HCT116 (cell line): Measurements from ENCODE around the gene AFP. TPM values are rescaled to one million over a fixed set of nuclear protein-coding genes. Genes with fewer than 3 reads are reported as not detected.
"Not testable (repeated sequence)": the region's sequence is repeated elsewhere in the genome, so short reads cannot be mapped to it uniquely, and the experiment has no call there.

Experiments
- ATAC-seq: fragments of 200-7000 bp; cut with Tn5 transposase; 2 replicates; pipeline ENCODE4 v1.9.1; 2020; ENCODE audit warnings: mild to moderate bottlenecking, moderate library complexity
- BruUV-seq: library from RNA; stranded (reverse); fragments of 400-500 nt; replicated peaks from 2 replicates; lab custom pipeline; 2021; lab: Mats Ljungman, UMichigan
- CTCF ChIA-PET: fragments of 300-600 bp; sonication (Branson Sonifier 250); formaldehyde crosslinking; loops from one replicate; lab custom pipeline; 2021; ENCODE audit warnings: antibody characterized with exemption; lab: Charles Lee
- POLR2A ChIA-PET: fragments of 300-600, 350-600 bp; sonication (Branson Sonifier 250); formaldehyde crosslinking; loops from one replicate; lab custom pipeline; 2021; ENCODE audit warnings: antibody characterized with exemption; lab: Charles Lee
- RAD21 ChIA-PET, 2 experiments: fragments of 300-600 bp; sonication (Branson Sonifier 250); formaldehyde crosslinking; loops; one replicate each; lab custom pipeline; 2023; ENCODE audit warnings: low total read pairs in 2 of 2; ENCODE audit not compliant: uncharacterized antibody in 2 of 2, unreplicated experiment in 2 of 2, low non-redundant PET in 1 of 2; lab: Charles Lee
- DNase-seq: peaks from one replicate; pipeline ENCODE4 v3.0.0-alpha.2; 2010; ENCODE audit warnings: low read depth, low spot score
- H2AFZ ChIP-seq: fragments of 200-600 bp; shearing (Covaris generic), sonication (generic); 2 replicates; pipeline ENCODE4 v1.6.1; 2017; ENCODE audit warnings: low read depth, mixed run types, mixed read lengths, antibody characterized with exemption, low read length; ENCODE audit not compliant: poor library complexity, severe bottlenecking
- H3K27ac ChIP-seq: 2 replicates; pipeline ENCODE4 v1.5.1; 2012; ENCODE audit warnings: low read depth, low read length
- H3K27me3 ChIP-seq: fragments of 200-600 bp; sonication (generic); 2 replicates; pipeline ENCODE4 v1.6.1; 2016; ENCODE audit warnings: mixed run types, low read length, mixed read lengths; ENCODE audit not compliant: insufficient read depth
- H3K36me3 ChIP-seq, 2 experiments: fragments of 200-500 bp in 1 of 2; fragments of 200-600 bp in 1 of 2; sonication (Bioruptor generic) in 1 of 2; sonication (generic) in 1 of 2; 2 replicates each; pipeline versions ENCODE4 v1.5.1 to v1.6.1; 2014 to 2016; ENCODE audit warnings: low read length in 2 of 2, inconsistent platforms in 1 of 2, mixed read lengths in 1 of 2, mixed run types in 1 of 2; ENCODE audit not compliant: insufficient read depth in 2 of 2, control insufficient read depth in 1 of 2
- H3K4me1 ChIP-seq, 2 experiments: fragments of 200-600 bp in 1 of 2; sonication (generic) in 1 of 2; 2 replicates each; pipeline versions ENCODE4 v1.5.1 to v1.6.1; 2012 to 2017; ENCODE audit warnings: low read length in 2 of 2, inconsistent platforms in 1 of 2, mild to moderate bottlenecking in 1 of 2, mixed read lengths in 1 of 2, mixed run types in 1 of 2, moderate library complexity in 1 of 2; ENCODE audit not compliant: insufficient read depth in 2 of 2, control insufficient read depth in 1 of 2
- H3K4me2 ChIP-seq: fragments of 200-600 bp; sonication (generic); 2 replicates; pipeline ENCODE4 v1.6.1; 2017; ENCODE audit warnings: mixed run types, low read length, mixed read lengths
- H3K4me3 ChIP-seq, 2 experiments: fragments of 200-600 bp in 1 of 2; sonication (generic) in 1 of 2; replicated peaks in 1 of 2; 2 replicates each; pipeline ENCODE4 v1.5.1; 2011 to 2016; ENCODE audit warnings: low read length in 2 of 2, control low read depth in 1 of 2, low read depth in 1 of 2, mild to moderate bottlenecking in 1 of 2, mixed read lengths in 1 of 2, mixed run types in 1 of 2
- H3K79me2 ChIP-seq: fragments of 200-600 bp; sonication (generic); 2 replicates; pipeline ENCODE4 v1.6.1; 2017; ENCODE audit warnings: mild to moderate bottlenecking, mixed run types, low read length, moderate library complexity, mixed read lengths; ENCODE audit not compliant: insufficient read depth
- H3K9ac ChIP-seq: fragments of 200-600 bp; sonication (generic); 2 replicates; pipeline ENCODE4 v1.6.1; 2016; ENCODE audit warnings: low read length, mixed read lengths
- H3K9me2 ChIP-seq: fragments of 200-600 bp; sonication (generic), shearing (Covaris generic); 2 replicates; pipeline ENCODE4 v1.6.1; 2017; ENCODE audit warnings: mixed run types, mild to moderate bottlenecking, moderate library complexity; ENCODE audit not compliant: insufficient read depth
- H3K9me3 ChIP-seq, 2 experiments: fragments of 200-500 bp in 1 of 2; fragments of 200-600 bp in 1 of 2; sonication (Bioruptor generic) in 1 of 2; sonication (generic) in 1 of 2; 2 replicates each; pipeline ENCODE4 v1.6.1; 2014 to 2017; ENCODE audit warnings: low read length in 2 of 2, mixed read lengths in 2 of 2, inconsistent platforms in 1 of 2, low read depth in 1 of 2, mild to moderate bottlenecking in 1 of 2, mixed run types in 1 of 2, moderate library complexity in 1 of 2; ENCODE audit not compliant: control insufficient read depth in 1 of 2, insufficient read depth in 1 of 2
- H4K20me1 ChIP-seq: fragments of 200-600 bp; sonication (generic), shearing (Covaris generic); 2 replicates; pipeline ENCODE4 v1.6.1; 2017; ENCODE audit warnings: mixed run types, mild to moderate bottlenecking, moderate library complexity; ENCODE audit not compliant: insufficient read depth
- ELF1 ChIP-seq: IDR thresholded peaks from 2 replicates; pipeline ENCODE4 v1.6.1; 2012; ENCODE audit warnings: low read depth, borderline replicate concordance
- YY1 ChIP-seq: IDR thresholded peaks from 2 replicates; pipeline ENCODE4 v1.6.1; 2011; ENCODE audit warnings: low read length, low read depth, moderate library complexity, mild to moderate bottlenecking; ENCODE audit not compliant: insufficient replicate concordance; ENCODE audit errors: extremely low read depth
- intact Hi-C: fragments of 100-400 bp; cut with micrococcal nuclease; formaldehyde crosslinking; loops from 2 replicates; pipeline ENCODE4 v1.10.0; 2022
- total RNA-seq: library from RNA; stranded (reverse); gene quantifications from one replicate; pipeline ENCODE4 v1.2.1, GENCODE V29; 2021; ENCODE audit not compliant: unreplicated experiment
- TF ChIP-seq, protein P1 (sequence below): IDR thresholded peaks from 2 replicates; pipeline ENCODE4 v1.6.1; 2012

The AFP gene
- total RNA-seq, 1 experiment from 2014 or later, result 1.6 TPM

DNA sequence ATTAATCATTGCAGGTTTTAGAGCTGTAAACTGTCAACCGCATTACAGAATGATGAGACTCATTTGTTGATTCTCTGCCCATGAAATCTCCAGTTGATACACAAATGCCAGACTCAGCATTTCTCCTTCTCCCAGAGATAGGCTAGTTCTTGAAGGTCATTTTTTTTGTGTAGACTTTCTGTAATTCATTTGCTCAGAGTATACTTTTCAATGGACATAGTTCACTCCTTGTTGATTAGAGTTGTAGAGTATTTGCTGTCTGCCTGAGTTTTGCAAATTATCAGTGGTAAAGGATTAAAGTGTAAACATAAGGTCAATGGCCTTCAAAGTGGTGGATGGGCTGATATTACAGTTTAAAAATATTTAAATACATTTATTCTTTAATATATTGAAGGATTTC, 47.1 kb upstream of the AFP start:
- Histone ChIP-seq H3K27me3 (no peaks in the 10 kb centered on the region), H3K4me2 (no peak overlapping the region), H3K36me3 (no peaks in the 10 kb centered on the region), H3K27ac (no peak overlapping the region), H3K9me3 (no peaks in the 10 kb centered on the region), H3K79me2 (no peaks in the 10 kb centered on the region), H3K9me2 (no peaks in the 10 kb centered on the region), H3K4me1 (no peaks in the 10 kb centered on the region), H3K4me3 (no peak overlapping the region), H3K9ac (no peak overlapping the region), H4K20me1 (no peaks in the 10 kb centered on the region), H2AFZ (no peak overlapping the region)
- ChIA-PET POLR2A (no interaction called here), CTCF (no interaction called here), RAD21 (no interaction called here)
- ATAC-seq (no peak), DNase-seq (no peak)
- TF ChIP-seq YY1 (no peak), ELF1 (no peak)
- TF ChIP-seq, protein P1, sequence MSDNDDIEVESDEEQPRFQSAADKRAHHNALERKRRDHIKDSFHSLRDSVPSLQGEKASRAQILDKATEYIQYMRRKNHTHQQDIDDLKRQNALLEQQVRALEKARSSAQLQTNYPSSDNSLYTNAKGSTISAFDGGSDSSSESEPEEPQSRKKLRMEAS, result no peak
- intact Hi-C loops, result no loop called here
- BruUV-seq, result no TSS peak

DNA sequence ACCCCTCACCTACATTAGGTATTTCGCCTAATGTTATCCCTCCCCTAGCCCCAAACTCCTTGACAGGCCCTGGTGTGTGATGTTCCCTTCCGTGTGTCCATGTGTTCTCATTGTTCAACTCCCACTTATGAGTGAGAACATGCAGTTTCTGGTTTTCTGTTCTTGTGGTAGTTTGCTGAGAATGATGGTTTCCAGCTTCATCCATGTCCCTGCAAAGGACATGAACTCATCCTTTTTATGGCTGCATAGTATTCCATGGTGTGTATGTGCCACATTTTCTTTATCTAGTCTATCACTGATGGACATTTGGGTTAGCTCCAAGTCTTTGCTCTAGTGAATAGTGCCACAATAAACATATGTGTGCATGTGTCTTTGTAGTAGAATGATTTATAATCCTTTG, 46.4 kb upstream of the AFP start:
- intact Hi-C loops, H3K9me2 ChIP-seq, H3K79me2 ChIP-seq, H3K9ac ChIP-seq, H4K20me1 ChIP-seq, H3K9me3 ChIP-seq, ATAC-seq, H3K27me3 ChIP-seq, H3K27ac ChIP-seq, RAD21 ChIA-PET, H3K4me1 ChIP-seq, BruUV-seq, H3K4me3 ChIP-seq, POLR2A ChIA-PET, CTCF ChIA-PET, H3K36me3 ChIP-seq, H2AFZ ChIP-seq, H3K4me2 ChIP-seq, DNase-seq: not testable (repeated sequence)
